ENCODE measurements around the gene ST13. TPM values are rescaled to one million over a fixed set of nuclear protein-coding genes. Genes with fewer than 3 reads are reported as not detected.
A peak's percentile ranks its signal among the peaks of the same experiment; 100 is the strongest.

Gene ST13
- 200 TPM for total RNA-seq (2021; ENCODE audit: unreplicated experiment)
- 252 TPM for polyA plus RNA-seq (2012; ENCODE audit: insufficient read length)
- Bru-seq, nascent RNA = percentile 90 among the genes with signal in this experiment
- BruChase-seq, experiment 1, labeled RNA remaining after a 2-hour chase = percentile 91 among the genes with signal in this experiment
- percentile 94 among the genes with signal in this experiment for BruChase-seq, experiment 2, labeled RNA remaining after a 6-hour chase
- long read RNA-seq, transcript ST13-201 (12 exons, 3,595 nt) = major isoform, 215 of 272 reads
- long read RNA-seq, partial matches to known transcripts = 20 of 272 reads
- long read RNA-seq, other reads (novel, unspliced or antisense) = 37 of 272 reads

DNA sequence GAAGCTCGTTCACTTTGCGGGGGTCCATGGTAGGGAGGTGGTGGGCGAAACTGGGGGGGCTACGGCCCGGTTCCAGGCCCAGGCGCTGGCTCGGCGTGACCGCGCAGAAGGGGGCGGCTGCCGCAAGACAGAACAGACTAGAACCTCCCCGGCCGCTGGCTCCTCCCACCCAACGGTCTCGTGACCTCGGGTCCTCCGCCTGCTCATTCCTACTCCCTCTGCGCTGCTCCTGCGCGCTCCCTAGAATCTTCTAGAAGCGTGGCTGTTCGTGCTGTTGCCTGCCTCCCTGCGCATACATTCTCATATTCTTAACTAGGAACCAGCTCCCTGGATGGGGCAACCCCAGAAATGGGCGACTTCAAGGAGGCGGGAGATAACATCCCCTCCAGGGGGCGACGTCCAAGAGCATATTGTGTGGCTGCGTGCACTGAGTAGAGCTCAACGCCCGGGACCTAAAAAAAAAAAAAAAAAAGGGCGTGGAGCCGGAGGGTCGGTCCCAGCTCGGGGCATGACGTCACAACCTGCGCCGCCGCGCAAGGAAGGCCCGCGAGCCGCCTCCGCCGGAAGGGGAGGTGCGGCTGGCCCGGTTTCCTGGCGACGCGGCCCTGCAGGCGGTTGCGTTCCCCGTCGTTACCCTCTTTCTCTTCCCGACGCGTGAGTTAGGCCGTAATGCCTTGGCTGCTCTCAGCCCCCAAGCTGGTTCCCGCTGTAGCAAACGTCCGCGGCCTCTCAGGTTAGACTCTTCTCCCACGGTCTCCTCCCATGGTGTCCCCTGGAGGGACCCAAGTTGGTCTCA is at the start of gene ST13, which contains the start of gene XPNPEP3:
TSS of gene ST13 (minus strand) at position 127 of the 796 bp plus-strand sequence. CDS start at position 28, 99 bp downstream.
TSS of gene XPNPEP3 (plus strand) at position 636 of the 796 bp plus-strand sequence. CDS start at position 670, 34 bp downstream.
- ChIA-PET POLR2A (interaction anchor here (0.5 to 0.6 kb wide), 6 partner anchors 10 to 161 kb away, joined by 3 to 7 read pairs (median 4); no protein-coding TSS in a partner anchor), CTCF (no interaction called here)
- H3K4me3 ChIP-seq (ENCODE audit: low read depth in 2 of 2, low read length in 2 of 2) = peak within 1 kb of the TSS; percentile 66 to 84
- peak within 1 kb of the TSS; percentile 86 for H3K27ac ChIP-seq (ENCODE audit: low read length)
- peaks cover 29% of the 10 kb centered on the region for H3K4me1 ChIP-seq (ENCODE audit: control insufficient read depth, insufficient read depth, low read length)
- intact Hi-C loops (cut with micrococcal nuclease; ENCODE audit: unreplicated experiment) = no loop called here
- no TSS peak for BruUV-seq (replicated peaks)
- in situ Hi-C loops (cut with HindIII; ENCODE audit: low pct_unique_long_range_greater_than_20kb, low sequenced_read_pairs) = no loop called here
- no peaks in the 10 kb centered on the region for H3K9me3 ChIP-seq (ENCODE audit: control insufficient read depth, insufficient read depth, low read depth, low read length)
- no peaks in the 10 kb centered on the region for H3K27me3 ChIP-seq (ENCODE audit: control insufficient read depth, insufficient read depth, low read length)
- peak; percentile 51; the same call in 1 of the 2 replicates for TF ChIP-seq POLR2AphosphoS5 (IDR thresholded peaks at IDR 0.05; ENCODE audit: low read depth, low read length)
- TF ChIP-seq, protein P1, sequence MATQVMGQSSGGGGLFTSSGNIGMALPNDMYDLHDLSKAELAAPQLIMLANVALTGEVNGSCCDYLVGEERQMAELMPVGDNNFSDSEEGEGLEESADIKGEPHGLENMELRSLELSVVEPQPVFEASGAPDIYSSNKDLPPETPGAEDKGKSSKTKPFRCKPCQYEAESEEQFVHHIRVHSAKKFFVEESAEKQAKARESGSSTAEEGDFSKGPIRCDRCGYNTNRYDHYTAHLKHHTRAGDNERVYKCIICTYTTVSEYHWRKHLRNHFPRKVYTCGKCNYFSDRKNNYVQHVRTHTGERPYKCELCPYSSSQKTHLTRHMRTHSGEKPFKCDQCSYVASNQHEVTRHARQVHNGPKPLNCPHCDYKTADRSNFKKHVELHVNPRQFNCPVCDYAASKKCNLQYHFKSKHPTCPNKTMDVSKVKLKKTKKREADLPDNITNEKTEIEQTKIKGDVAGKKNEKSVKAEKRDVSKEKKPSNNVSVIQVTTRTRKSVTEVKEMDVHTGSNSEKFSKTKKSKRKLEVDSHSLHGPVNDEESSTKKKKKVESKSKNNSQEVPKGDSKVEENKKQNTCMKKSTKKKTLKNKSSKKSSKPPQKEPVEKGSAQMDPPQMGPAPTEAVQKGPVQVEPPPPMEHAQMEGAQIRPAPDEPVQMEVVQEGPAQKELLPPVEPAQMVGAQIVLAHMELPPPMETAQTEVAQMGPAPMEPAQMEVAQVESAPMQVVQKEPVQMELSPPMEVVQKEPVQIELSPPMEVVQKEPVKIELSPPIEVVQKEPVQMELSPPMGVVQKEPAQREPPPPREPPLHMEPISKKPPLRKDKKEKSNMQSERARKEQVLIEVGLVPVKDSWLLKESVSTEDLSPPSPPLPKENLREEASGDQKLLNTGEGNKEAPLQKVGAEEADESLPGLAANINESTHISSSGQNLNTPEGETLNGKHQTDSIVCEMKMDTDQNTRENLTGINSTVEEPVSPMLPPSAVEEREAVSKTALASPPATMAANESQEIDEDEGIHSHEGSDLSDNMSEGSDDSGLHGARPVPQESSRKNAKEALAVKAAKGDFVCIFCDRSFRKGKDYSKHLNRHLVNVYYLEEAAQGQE (IDR thresholded peaks at IDR 0.05; ENCODE audit: insufficient read depth in 1 of 2, low read depth in 2 of 2, low read length in 1 of 2) = no peak
- TF ChIP-seq TCF7L2 (IDR thresholded peaks at IDR 0.05; ENCODE audit: low read depth, low read length) = no peak
- peak; percentile 83; the same call in 1 of the 2 replicates for TF ChIP-seq SIN3A (IDR thresholded peaks at IDR 0.05; ENCODE audit: borderline replicate concordance, insufficient read depth, low read depth, low read length)
- DNase-seq (ENCODE audit: low read depth, low spot score) (peak; percentile 82), ATAC-seq (peak; percentile 98)
- peaks cover 7% of the 10 kb centered on the region for H3K36me3 ChIP-seq (ENCODE audit: control insufficient read depth, insufficient read depth, low read length)

DNA sequence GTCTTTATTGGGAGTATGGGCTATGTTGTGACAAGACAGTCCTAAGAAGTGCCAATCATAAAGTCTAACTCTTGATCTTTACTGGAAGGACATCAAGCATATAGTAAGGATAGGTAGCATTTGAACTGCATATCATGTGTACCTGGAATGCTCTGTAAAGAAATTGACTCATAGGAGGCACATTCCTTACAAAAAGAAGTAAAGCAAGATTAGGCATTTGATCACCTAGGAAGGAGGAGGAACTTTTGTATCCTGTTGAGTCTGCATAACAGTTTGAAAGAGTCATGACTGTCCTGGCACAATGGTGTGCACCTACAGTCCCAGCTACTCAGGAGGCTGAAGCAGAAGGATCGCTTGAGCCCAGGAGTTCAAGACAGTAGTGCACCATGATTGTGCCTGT is 47.7 kb upstream of the ST13 start:
- TF ChIP-seq, protein P2, sequence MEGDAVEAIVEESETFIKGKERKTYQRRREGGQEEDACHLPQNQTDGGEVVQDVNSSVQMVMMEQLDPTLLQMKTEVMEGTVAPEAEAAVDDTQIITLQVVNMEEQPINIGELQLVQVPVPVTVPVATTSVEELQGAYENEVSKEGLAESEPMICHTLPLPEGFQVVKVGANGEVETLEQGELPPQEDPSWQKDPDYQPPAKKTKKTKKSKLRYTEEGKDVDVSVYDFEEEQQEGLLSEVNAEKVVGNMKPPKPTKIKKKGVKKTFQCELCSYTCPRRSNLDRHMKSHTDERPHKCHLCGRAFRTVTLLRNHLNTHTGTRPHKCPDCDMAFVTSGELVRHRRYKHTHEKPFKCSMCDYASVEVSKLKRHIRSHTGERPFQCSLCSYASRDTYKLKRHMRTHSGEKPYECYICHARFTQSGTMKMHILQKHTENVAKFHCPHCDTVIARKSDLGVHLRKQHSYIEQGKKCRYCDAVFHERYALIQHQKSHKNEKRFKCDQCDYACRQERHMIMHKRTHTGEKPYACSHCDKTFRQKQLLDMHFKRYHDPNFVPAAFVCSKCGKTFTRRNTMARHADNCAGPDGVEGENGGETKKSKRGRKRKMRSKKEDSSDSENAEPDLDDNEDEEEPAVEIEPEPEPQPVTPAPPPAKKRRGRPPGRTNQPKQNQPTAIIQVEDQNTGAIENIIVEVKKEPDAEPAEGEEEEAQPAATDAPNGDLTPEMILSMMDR (IDR thresholded peaks at IDR 0.05) = no peak
- TF ChIP-seq SIN3A (IDR thresholded peaks at IDR 0.05; ENCODE audit: borderline replicate concordance, insufficient read depth, low read depth, low read length) = no peak
- TF ChIP-seq, protein P1 (IDR thresholded peaks at IDR 0.05; ENCODE audit: insufficient read depth in 1 of 2, low read depth in 2 of 2, low read length in 1 of 2) = no peak
- no peak for TF ChIP-seq TCF7L2 (IDR thresholded peaks at IDR 0.05; ENCODE audit: low read depth, low read length)
- no peak for TF ChIP-seq POLR2AphosphoS5 (IDR thresholded peaks at IDR 0.05; ENCODE audit: low read depth, low read length)
- ChIA-PET POLR2A (no interaction called here), CTCF (no interaction called here)
- ATAC-seq (no peak), DNase-seq (ENCODE audit: low read depth, low spot score) (no peak)
- H3K4me3 ChIP-seq (ENCODE audit: low read depth in 2 of 2, low read length in 2 of 2) = no peak overlapping the region
- intact Hi-C loops (cut with micrococcal nuclease; ENCODE audit: unreplicated experiment) (no loop called here), in situ Hi-C loops (cut with HindIII; ENCODE audit: low pct_unique_long_range_greater_than_20kb, low sequenced_read_pairs) (no loop called here)
- BruUV-seq (replicated peaks) = TSS peak; percentile 40
- no peaks in the 10 kb centered on the region for H3K27me3 ChIP-seq (ENCODE audit: control insufficient read depth, insufficient read depth, low read length)
- no peaks in the 10 kb centered on the region for H3K9me3 ChIP-seq (ENCODE audit: control insufficient read depth, insufficient read depth, low read depth, low read length)
- no peaks in the 10 kb centered on the region for H3K4me1 ChIP-seq (ENCODE audit: control insufficient read depth, insufficient read depth, low read length)
- H3K36me3 ChIP-seq (ENCODE audit: control insufficient read depth, insufficient read depth, low read length) = no peaks in the 10 kb centered on the region
- H3K27ac ChIP-seq (ENCODE audit: low read length) = no peak overlapping the region

Data from Panc1 (cell line).